SK-MEL-5 (cell line): ENCODE results near the gene MTFR1L. TPM values are rescaled to one million over a fixed set of nuclear protein-coding genes. Genes with fewer than 3 reads are reported as not detected.

Experiments
- DNase-seq: peaks from one replicate; pipeline ENCODE4 v3.0.0-alpha.2; 2016; ENCODE audit warnings: low read depth, low spot score
- in situ Hi-C: cut with HindIII; loops from 2 replicates; pipeline ENCODE4 v1.10.0; 2016; ENCODE audit warnings: low sequenced_read_pairs, high pct_unique_total_duplicates, low pct_unique_long_range_greater_than_20kb
- polyA plus RNA-seq, 2 experiments: library from polyadenylated mRNA; depleted of rRNA; stranded (reverse); fragments of >200 nt; gene quantifications; 2 replicates each; pipeline ENCODE4 v1.2.3, GENCODE V29; 2015
- total RNA-seq: library from RNA; depleted of rRNA; stranded (reverse); fragments of >200 nt; shearing (Covaris generic); gene quantifications from 2 replicates; pipeline ENCODE4 v1.2.3, GENCODE V29; 2014; rRNA removed

MTFR1L gene
- total RNA-seq, result 36.2 and 41.6 TPM in 2 replicates
- 43.5 and 44.2 TPM in 2 replicates for polyA plus RNA-seq (2015; cell fraction: cytosol; rRNA removed)
- polyA plus RNA-seq (2015; cell fraction: nucleus; rRNA removed), result 64.0 and 69.3 TPM in 2 replicates

DNA sequence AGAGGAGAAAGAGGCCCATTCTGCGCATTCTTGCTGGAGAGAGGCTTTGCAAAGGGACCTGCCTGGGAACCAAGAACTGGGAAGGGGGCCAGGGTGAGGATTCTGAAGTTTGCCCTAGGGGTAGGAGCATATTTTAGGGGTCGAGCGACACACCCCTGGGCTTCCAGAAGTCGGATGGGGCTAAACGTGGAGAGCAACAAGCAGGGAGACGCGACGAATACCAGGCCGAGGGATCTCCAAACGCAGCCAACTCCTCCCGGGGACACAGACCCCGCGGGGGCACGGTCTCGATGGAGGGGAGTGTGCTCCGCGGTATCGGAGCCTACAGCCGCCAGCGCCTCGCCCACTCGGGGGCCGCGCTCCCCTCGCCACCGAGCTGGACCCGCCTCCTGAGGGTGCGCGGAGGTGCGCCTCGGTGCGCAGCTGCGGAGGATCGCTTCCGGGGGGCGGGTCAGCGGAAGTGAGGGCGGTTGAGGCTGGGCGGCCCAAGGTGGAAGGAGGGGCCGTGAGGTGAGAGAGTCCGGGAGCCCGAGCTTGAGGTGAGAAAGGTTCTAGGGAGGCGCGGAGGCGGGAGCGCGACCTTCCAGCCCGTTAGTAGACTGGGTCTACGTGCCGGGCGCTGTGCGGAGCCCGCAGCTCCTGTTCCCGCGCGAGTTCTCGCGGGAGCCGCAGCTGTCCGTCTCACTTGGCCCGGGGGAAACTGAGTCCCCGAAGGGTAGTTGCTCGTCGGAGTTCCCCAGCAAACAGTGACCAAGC, at the start of gene MTFR1L:
Gene MTFR1L, plus strand, starts transcription at position 464 of the 756 bp plus-strand sequence. CDS start 3,151 bp downstream, outside the sequence.
- in situ Hi-C loops, result no loop called here
- peak; percentile 64 for DNase-seq

DNA sequence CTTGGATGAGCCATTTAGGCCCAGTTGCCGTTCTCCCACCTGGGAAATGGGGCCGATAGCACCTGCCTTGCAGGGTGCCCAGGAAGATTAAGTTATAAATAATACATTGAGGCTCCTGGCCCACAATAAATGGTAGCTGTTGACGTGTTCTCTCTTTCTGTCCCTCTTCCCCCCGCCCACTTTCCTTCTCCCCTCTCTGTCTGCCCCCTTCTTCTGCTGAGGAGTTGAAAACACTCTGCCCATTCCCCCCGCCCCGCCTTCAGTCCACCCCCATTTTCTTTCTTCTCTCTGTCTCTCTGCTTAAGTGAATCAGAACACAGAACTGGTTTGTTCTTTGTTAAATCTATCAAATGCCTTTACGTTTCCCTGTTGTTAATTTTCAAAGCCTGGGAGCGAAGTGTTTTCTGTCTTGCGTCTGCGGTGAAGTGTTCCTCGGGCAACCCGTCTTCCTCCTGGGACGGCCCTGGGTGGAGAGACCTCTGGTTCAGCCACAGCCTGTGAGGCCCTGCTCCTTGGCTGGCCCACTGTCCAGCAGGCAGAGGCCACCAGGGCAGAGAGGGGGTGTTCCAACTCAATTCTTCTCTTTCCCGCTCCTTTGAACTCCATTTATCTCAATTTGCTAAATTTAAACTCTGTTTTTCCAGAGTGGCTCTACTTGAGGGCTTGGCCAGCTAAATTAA, 49.1 kb upstream of the MTFR1L start:
- DNase-seq, result no peak
- in situ Hi-C loops, result no loop called here

DNA sequence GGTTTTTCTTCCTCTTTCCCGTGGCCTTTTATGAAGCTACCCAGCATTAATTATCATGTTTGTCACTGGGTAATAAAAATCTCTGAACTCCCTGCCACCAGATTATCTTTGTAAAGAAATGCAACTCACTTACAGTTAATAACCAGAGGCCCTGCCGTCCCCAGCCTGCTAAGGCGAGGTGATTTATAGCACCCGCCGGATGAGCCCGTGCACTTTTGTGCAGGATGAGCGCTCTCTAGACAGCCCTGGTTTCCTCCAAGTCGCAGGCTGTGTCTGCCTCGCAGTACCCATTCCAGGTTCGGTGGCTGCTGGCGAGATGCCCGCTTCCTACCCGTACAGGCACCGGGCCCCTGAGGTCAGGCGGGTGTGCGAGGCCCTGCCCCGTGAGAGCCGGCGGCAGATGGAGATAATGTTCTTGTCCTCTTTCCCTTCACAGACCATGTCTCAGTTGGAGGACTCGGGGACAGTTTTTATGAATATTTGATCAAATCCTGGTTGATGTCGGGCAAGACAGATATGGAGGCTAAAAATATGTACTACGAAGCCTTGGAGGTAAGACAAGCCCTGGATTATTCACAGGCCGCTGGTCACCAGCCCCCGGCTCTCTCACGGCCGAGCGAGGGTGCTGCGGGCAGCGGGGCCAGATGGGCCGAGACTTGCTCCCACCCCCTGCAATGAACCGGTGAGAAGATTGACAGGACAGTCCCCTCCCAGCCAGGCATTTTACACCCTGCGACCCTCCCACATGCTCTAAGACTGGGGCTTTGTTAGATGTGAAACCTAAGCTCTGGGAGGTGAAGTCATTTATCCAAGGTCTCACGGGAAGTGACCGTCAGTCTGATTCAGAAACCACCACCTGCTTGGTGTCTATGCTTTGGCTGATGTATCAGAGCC, 48.3 kb upstream of the MTFR1L start:
- DNase-seq, result no peak
- in situ Hi-C loops, result no loop called here

DNA sequence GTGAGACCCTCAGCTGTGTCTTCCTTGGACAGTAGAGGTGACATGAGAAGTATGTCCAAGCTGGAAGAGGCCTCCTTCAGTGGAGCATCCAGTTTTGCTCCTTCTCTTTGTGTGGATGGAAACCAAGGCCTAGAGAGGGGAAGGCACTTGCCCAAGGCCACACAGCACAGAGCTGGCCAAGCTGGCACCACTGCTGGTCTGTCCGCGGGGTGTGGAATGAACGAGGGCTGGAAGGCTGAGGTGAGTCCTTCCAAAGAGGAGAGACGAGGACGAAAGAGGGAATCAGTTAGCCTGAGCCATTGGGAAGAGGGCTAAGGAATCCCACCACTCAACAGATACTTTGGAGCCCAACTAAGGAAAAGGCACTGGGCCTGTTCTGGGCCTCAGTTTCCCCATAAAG, 47.6 kb upstream of the MTFR1L start:
- in situ Hi-C loops, result no loop called here
- DNase-seq, result no peak

DNA sequence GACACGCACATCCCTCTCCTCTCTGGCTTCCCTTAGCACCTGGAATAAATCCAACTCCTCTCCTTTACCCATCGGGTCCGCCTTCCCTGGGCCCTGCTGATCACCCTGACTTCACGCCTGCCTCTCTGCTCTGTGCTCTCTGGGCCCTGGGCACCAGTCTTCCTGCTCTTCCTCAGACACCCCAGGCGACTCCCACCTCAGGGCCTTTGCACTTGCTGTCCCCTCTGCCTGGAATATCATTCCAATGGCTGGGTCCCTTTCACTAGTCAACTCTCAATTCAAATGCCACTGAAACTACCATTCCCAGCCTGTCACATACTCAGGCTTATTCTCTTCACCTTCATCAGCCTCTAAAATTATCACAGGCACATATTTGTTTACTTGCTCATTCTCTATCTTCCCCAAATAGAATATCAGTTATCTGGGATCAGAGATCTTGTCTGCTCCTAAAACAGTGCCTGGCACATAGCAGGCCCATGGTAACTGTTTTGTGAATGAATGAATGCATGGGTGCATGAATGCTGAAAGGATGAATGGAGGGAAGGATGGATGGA, 47.0 kb upstream of the MTFR1L start:
- in situ Hi-C loops, result no loop called here
- DNase-seq, result no peak

- no peak for DNase-seq
- in situ Hi-C loops, result no loop called here
Measured at GRCh38 chr1:25773441-25774125, 46.2 kb upstream of the MTFR1L start.

DNA sequence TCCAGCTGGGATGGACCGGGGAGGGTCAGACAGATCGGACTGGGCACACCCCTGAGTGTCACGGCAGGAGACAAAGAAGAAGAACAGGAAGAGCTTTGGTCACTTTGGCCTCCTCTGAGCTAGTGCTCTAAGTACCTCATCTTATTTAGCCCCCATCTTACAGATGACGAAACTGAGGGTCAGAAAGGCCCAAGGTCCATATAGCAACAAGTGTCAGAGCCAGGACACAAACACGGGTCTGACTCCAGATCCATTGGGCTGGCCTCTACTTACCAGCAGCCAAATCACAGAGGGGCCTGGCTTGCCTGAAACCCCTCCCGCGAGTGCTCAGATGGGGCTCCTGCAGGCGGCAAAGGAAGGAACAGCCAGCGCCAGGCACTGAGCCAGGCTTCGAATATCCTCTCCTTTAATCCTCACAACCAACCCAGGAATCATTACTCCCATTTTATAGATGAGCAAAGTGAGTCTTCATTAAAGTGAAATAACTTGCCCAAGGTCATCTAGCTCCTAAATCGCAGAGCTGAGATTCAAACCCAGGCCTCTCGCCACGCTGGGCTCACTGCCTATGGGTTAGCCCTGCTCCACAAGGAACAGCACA, 45.4 kb upstream of the MTFR1L start:
- in situ Hi-C loops, result no loop called here
- DNase-seq, result no peak

- in situ Hi-C loops, result no loop called here
- DNase-seq, result no peak
Measured at GRCh38 chr1:25774921-25775771, 44.6 kb upstream of the MTFR1L start.

DNA sequence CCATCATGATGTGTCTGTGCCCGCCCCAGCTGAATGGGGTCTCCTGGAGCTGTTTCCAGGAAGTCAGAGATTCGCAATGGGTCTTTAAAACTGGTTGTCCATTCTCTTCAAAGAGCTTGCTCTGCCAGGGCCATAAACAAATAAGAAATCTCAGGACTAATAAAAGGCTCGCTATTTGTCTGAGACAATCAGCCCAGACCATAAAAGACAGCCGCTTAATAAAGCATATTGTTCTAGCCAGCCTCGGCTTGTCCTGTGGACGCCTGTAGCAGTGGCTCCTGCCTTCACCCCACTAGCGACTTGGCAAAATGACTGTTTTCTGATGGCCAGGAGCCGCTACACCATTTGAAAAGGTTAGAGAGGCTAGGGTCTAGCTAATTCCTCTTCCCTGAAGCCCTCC, 40.4 kb upstream of the MTFR1L start:
- in situ Hi-C loops, result no loop called here
- no peak for DNase-seq

DNA sequence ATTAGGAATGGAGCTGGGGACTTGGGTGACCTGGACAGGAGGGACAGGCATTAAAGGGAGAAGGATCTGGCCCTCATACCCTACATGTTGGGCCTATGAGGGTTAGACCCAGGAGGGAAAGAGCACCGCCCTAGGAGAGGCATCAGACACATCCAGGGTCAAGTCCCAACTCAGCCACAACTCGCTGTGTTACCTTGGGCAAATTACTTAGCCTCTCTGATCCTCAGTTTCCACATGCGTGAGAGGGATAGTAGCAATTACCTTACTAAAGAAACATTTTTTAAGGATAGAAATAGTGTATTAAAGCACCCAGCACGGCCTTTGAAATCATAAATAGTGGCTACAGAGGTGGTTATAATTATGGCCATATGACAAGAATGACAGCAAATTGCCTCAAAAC, 39.9 kb upstream of the MTFR1L start:
- in situ Hi-C loops, result no loop called here
- DNase-seq, result no peak

DNA sequence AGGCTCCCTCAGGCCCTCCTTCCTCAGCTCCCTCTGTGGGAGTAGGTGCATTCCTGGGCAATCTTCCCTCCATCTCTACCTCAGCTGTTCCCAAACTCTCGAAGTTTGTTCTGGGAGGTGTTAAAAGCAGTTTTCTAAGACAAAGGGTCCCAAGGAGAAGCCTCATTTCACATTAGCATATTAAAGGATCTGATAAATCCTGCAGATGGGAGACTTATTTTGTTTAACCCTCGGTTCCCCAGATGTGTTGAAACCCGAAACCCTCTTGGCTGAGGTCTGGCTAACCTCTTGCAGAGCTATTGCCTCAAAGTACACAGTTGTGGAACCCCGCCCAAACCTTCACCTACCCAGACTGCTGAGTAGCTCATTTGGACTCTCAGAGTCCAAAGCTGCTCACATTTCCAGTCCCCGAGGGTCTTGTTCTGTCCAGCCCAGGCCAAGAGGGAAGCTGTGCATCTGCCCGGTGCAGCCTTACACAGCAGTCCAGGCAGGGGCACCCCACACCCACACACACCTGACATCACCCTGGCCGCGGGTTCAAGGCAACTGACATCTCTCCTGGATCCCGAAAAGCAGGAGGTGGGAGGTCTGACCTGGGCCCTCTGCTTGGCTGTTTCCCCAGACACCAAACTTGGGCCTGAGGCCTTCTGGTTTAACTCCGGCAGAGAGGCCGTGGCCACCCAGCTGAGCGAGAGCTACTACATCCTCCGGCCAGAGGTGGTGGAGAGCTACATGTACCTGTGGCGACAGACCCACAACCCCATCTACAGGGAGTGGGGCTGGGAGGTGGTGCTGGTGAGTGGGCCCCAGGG, 39.2 kb upstream of the MTFR1L start:
- DNase-seq, result no peak
- in situ Hi-C loops, result no loop called here

- no peak for DNase-seq
- in situ Hi-C loops, result no loop called here
Measured at GRCh38 chr1:25781130-25781433, 38.7 kb upstream of the MTFR1L start.

GRCh38 chr1:25782608-25783201, 37.0 kb upstream of the MTFR1L start:
- no peak for DNase-seq
- in situ Hi-C loops, result no loop called here

- no peak for DNase-seq
- in situ Hi-C loops, result no loop called here
Measured at GRCh38 chr1:25784575-25785051, 35.1 kb upstream of the MTFR1L start.
